Upper lobe of right lung (tissue), 1 donor: ENCODE results near the gene SESTD1. TPM values are rescaled to one million over a fixed set of nuclear protein-coding genes. Genes with fewer than 3 reads are reported as not detected.

ENCODE experiments used
- ATAC-seq: fragments of 200-7000 bp; cut with Tn5 transposase; one replicate; pipeline ENCODE4 v1.9.1; 2020; ENCODE audit warnings: mild to moderate bottlenecking, moderate library complexity
- DNase-seq: peaks from one replicate; pipeline ENCODE4 v3.0.0-alpha.2; 2020
- H3K27ac ChIP-seq: fragments of 200-600 bp; one replicate; pipeline ENCODE4 v1.8.0; 2022
- H3K27me3 ChIP-seq: fragments of 200-600 bp; one replicate; pipeline ENCODE4 v1.8.0; 2022; ENCODE audit warnings: mild to moderate bottlenecking
- H3K36me3 ChIP-seq: fragments of 200-600 bp; one replicate; pipeline ENCODE4 v1.8.0; 2022
- H3K4me1 ChIP-seq: fragments of 200-600 bp; one replicate; pipeline ENCODE4 v1.8.0; 2022
- H3K4me3 ChIP-seq: fragments of 200-600 bp; one replicate; pipeline ENCODE4 v1.8.0; 2022; ENCODE audit warnings: mild to moderate bottlenecking
- H3K9me3 ChIP-seq: fragments of 200-600 bp; one replicate; pipeline ENCODE4 v1.8.0; 2022
- CTCF ChIP-seq: fragments of 200-600 bp; IDR thresholded peaks from one replicate; pipeline ENCODE4 v1.8.0; 2022; ENCODE audit warnings: antibody characterized with exemption
- intact Hi-C: fragments of 100-400 bp; cut with DNase I; formaldehyde crosslinking; loops from one replicate; pipeline ENCODE4 v1.11.0; 2022
- total RNA-seq: library from RNA; stranded (reverse); fragmentation: NEBNext Ultra II Directional; extraction: Animal tissue kit (Norgen Biotek cat#: 25700); gene quantifications from one replicate; pipeline ENCODE4 v1.2.1, GENCODE V29; 2021
- donor health status: DM: no; HTN: yes; CAD: no; lungs with severe emphysema.

SESTD1 gene
- total RNA-seq, 1 donor from 2014 or later: 107 TPM

- H3K4me3 ChIP-seq: no peak overlapping the region
- intact Hi-C loops: no loop called here
- no peak overlapping the region for H3K27ac ChIP-seq
- H3K4me1 ChIP-seq: peaks cover 8% of the 10 kb centered on the region
- H3K9me3 ChIP-seq: no peaks in the 10 kb centered on the region
- TF ChIP-seq CTCF: no peak
- no peaks in the 10 kb centered on the region for H3K27me3 ChIP-seq
- ATAC-seq: peak; percentile 67
- H3K36me3 ChIP-seq: peaks cover 22% of the 10 kb centered on the region
- DNase-seq: no peak
Observed at GRCh38 chr2:179106676-179107428, 157.8 kb downstream of the SESTD1 start.

GRCh38 chr2:179106342-179106675, 158.3 kb downstream of the SESTD1 start:
- Histone ChIP-seq H3K27ac (no peak overlapping the region), H3K4me1 (peaks cover 8% of the 10 kb centered on the region), H3K27me3 (no peaks in the 10 kb centered on the region), H3K36me3 (peaks cover 18% of the 10 kb centered on the region), H3K4me3 (no peak overlapping the region), H3K9me3 (no peaks in the 10 kb centered on the region)
- no peak for TF ChIP-seq CTCF
- no peak for DNase-seq
- ATAC-seq: no peak
- intact Hi-C loops: no loop called here

GRCh38 chr2:179104736-179105135, 159.9 kb downstream of the SESTD1 start:
- Histone ChIP-seq H3K27me3 (no peaks in the 10 kb centered on the region), H3K36me3 (peaks cover 16% of the 10 kb centered on the region), H3K4me1 (peaks cover 8% of the 10 kb centered on the region), H3K9me3 (no peaks in the 10 kb centered on the region), H3K27ac (peak overlapping the region; percentile 67), H3K4me3 (no peak overlapping the region)
- intact Hi-C loops: no loop called here
- no peak for TF ChIP-seq CTCF
- DNase-seq (no peak), ATAC-seq (peak; percentile 92)

- H3K27me3 ChIP-seq: no peaks in the 10 kb centered on the region
- H3K9me3 ChIP-seq: no peaks in the 10 kb centered on the region
- DNase-seq (no peak), ATAC-seq (no peak)
- H3K27ac ChIP-seq: no peak overlapping the region
- H3K36me3 ChIP-seq: no peaks in the 10 kb centered on the region
- no peak overlapping the region for H3K4me3 ChIP-seq
- intact Hi-C loops: no loop called here
- no peak for TF ChIP-seq CTCF
- H3K4me1 ChIP-seq: no peaks in the 10 kb centered on the region
Observed at GRCh38 chr2:179098080-179098689, 166.4 kb downstream of the SESTD1 start.

- no peaks in the 10 kb centered on the region for H3K4me1 ChIP-seq
- no peaks in the 10 kb centered on the region for H3K9me3 ChIP-seq
- intact Hi-C loops: no loop called here
- H3K27ac ChIP-seq: no peak overlapping the region
- no peaks in the 10 kb centered on the region for H3K27me3 ChIP-seq
- DNase-seq: no peak
- no peak overlapping the region for H3K4me3 ChIP-seq
- peak; percentile 45 for ATAC-seq
- no peak for TF ChIP-seq CTCF
- no peaks in the 10 kb centered on the region for H3K36me3 ChIP-seq
Observed at GRCh38 chr2:179097131-179097530, 167.5 kb downstream of the SESTD1 start.
